Endothelial cell of umbilical vein (primary cell): Measurements from ENCODE around the gene PDCL2. TPM values are rescaled to one million over a fixed set of nuclear protein-coding genes. Genes with fewer than 3 reads are reported as not detected.

Source experiments
- BruUV-seq: library from RNA; stranded (reverse); fragments of 400-500 nt; replicated peaks from 2 replicates; lab custom pipeline; 2021; lab: Mats Ljungman, UMichigan
- CTCF ChIA-PET: fragments of 300-600, 350-600 bp; sonication (Branson Sonifier 250); formaldehyde crosslinking; loops from one replicate; lab custom pipeline; 2021; ENCODE audit warnings: antibody characterized with exemption, inconsistent platforms; lab: Charles Lee
- POLR2A ChIA-PET: fragments of 300-600, 350-600 bp; sonication (Branson Sonifier 250); formaldehyde crosslinking; loops from one replicate; lab custom pipeline; 2021; ENCODE audit warnings: antibody characterized with exemption, inconsistent platforms; lab: Charles Lee
- DNase-seq: peaks from one replicate; pipeline ENCODE4 v3.0.0-alpha.2; 2011; ENCODE audit warnings: low read depth, low spot score
- FAIRE-seq: peaks from 2 replicates; lab custom pipeline; 2011; peaks lifted over from hg19 to GRCh38; lab: Jason Lieb, UNC
- H2AFZ ChIP-seq: 2 replicates; pipeline ENCODE4 v1.6.0; 2012; ENCODE audit warnings: low read depth, low read length, control low read depth, inconsistent platforms
- H3K27ac ChIP-seq: 2 replicates; pipeline ENCODE4 v1.5.1; 2011; ENCODE audit warnings: low read depth, mild to moderate bottlenecking, control low read depth, low read length, moderate library complexity; ENCODE audit not compliant: insufficient read depth
- H3K27me3 ChIP-seq, 2 experiments: 2 replicates each; pipeline versions ENCODE4 v1.6.0 to v1.6.1; 2011; ENCODE audit warnings: low read length in 2 of 2, mixed read lengths in 1 of 2; ENCODE audit not compliant: control insufficient read depth in 2 of 2, insufficient read depth in 2 of 2
- H3K36me3 ChIP-seq, 2 experiments: 2 replicates in 1 of 2; 3 replicates in 1 of 2; pipeline ENCODE4 v1.5.1; 2011; ENCODE audit warnings: low read length in 2 of 2, mild to moderate bottlenecking in 1 of 2, moderate library complexity in 1 of 2; ENCODE audit not compliant: control insufficient read depth in 2 of 2, insufficient read depth in 2 of 2; ENCODE audit errors: extremely low read depth in 1 of 2
- H3K4me1 ChIP-seq: 3 replicates; pipeline ENCODE4 v1.5.1; 2011; ENCODE audit warnings: mild to moderate bottlenecking, low read length; ENCODE audit not compliant: control insufficient read depth, insufficient read depth; ENCODE audit errors: extremely low read depth
- H3K4me2 ChIP-seq: 2 replicates; pipeline ENCODE4 v1.6.1; 2011; ENCODE audit warnings: low read length, control low read depth, mixed read lengths; ENCODE audit not compliant: insufficient read depth
- H3K4me3 ChIP-seq, 3 experiments: fragments of 200-600 bp in 1 of 3; sonication (generic), shearing (Covaris generic) in 1 of 3; replicated peaks in 1 of 3; 2 replicates each; pipeline ENCODE4 v1.5.1; 2011 to 2016; ENCODE audit warnings: control low read depth in 3 of 3, low read length in 3 of 3, mild to moderate bottlenecking in 2 of 3, inconsistent platforms in 1 of 3, low read depth in 1 of 3, moderate library complexity in 1 of 3; ENCODE audit not compliant: insufficient read depth in 1 of 3
- H3K79me2 ChIP-seq: 2 replicates; pipeline ENCODE4 v1.6.0; 2012; ENCODE audit warnings: low read length, inconsistent platforms; ENCODE audit not compliant: control insufficient read depth, insufficient read depth
- H3K9ac ChIP-seq: replicated peaks from 2 replicates; pipeline ENCODE3; 2011; ENCODE audit warnings: low read length, control low read depth; ENCODE audit not compliant: insufficient read depth; ENCODE audit errors: extremely low read depth
- H3K9me1 ChIP-seq: replicated peaks from 3 replicates; pipeline ENCODE4 v1.6.0; 2011; ENCODE audit warnings: mild to moderate bottlenecking, low read length; ENCODE audit not compliant: control insufficient read depth, insufficient read depth; ENCODE audit errors: extremely low read depth
- H3K9me3 ChIP-seq: replicated peaks from 2 replicates; pipeline ENCODE4 v1.5.1; 2012; ENCODE audit warnings: low read length, inconsistent platforms; ENCODE audit not compliant: control insufficient read depth, insufficient read depth
- H4K20me1 ChIP-seq: replicated peaks from 2 replicates; pipeline ENCODE3; 2011; ENCODE audit warnings: mild to moderate bottlenecking, low read length; ENCODE audit not compliant: control insufficient read depth, insufficient read depth; ENCODE audit errors: extremely low read depth
- CTCF ChIP-seq, 2 donors: IDR thresholded peaks; 1 replicate in 1 of 2; 2 replicates in 1 of 2; pipeline ENCODE4 v1.5.1; 2011; ENCODE audit warnings: low read length in 2 of 2, mild to moderate bottlenecking in 2 of 2, moderate library complexity in 2 of 2, control low read depth in 1 of 2, inconsistent platforms in 1 of 2, low read depth in 1 of 2; ENCODE audit not compliant: insufficient read depth in 1 of 2; ENCODE audit errors: extremely low read depth in 1 of 2
- EZH2 ChIP-seq: IDR thresholded peaks from 2 replicates; pipeline ENCODE4 v1.6.1; 2012; ENCODE audit warnings: borderline replicate concordance, low read depth, mild to moderate bottlenecking, moderate library complexity, low read length, inconsistent platforms; ENCODE audit not compliant: severe bottlenecking
- FOS ChIP-seq: IDR thresholded peaks from 2 replicates; pipeline ENCODE4 v1.6.1; 2011; ENCODE audit warnings: mild to moderate bottlenecking, low read length, moderate library complexity, borderline replicate concordance; ENCODE audit not compliant: insufficient read depth
- GATA2 ChIP-seq: IDR thresholded peaks from 2 replicates; pipeline ENCODE4 v1.7.0; 2011; ENCODE audit warnings: low read depth, mild to moderate bottlenecking, moderate library complexity, mixed read lengths, low read length; ENCODE audit not compliant: insufficient read length, insufficient read depth
- JUN ChIP-seq: IDR thresholded peaks from 2 replicates; pipeline ENCODE4 v1.6.1; 2011; ENCODE audit warnings: borderline replicate concordance, low read depth; ENCODE audit not compliant: insufficient read length, insufficient read depth
- MAX ChIP-seq: IDR thresholded peaks from 2 replicates; pipeline ENCODE4 v1.6.1; 2011; ENCODE audit not compliant: insufficient read depth, insufficient read length
- MYC ChIP-seq: IDR thresholded peaks from one replicate; pipeline ENCODE4 v1.6.1; 2011; ENCODE audit warnings: mild to moderate bottlenecking, low read depth, low read length
- POLR2A ChIP-seq: IDR thresholded peaks from 2 replicates; pipeline ENCODE4 v1.6.1; 2012; ENCODE audit warnings: low read depth, mild to moderate bottlenecking, control low read depth, low read length
- POLR2AphosphoS5 ChIP-seq: IDR thresholded peaks from 2 replicates; pipeline ENCODE4 v1.6.1; 2012; ENCODE audit warnings: low read depth, mild to moderate bottlenecking, control low read depth, low read length, moderate library complexity; ENCODE audit not compliant: insufficient read depth
- dilution Hi-C: fragments of 300-500 bp; cut with MboI; formaldehyde crosslinking; loops from one replicate; pipeline ENCODE4 v1.15.0; 2019; ENCODE audit warnings: low sequenced_read_pairs; ENCODE audit not compliant: extremely low pct_ligation_motif_present
- intact Hi-C: fragments of 100-400 bp; cut with micrococcal nuclease; formaldehyde crosslinking; loops from one replicate; pipeline ENCODE4 v1.10.0; 2022
- polyA plus RNA-seq, 4 experiments: library from polyadenylated mRNA; depleted of rRNA in 3 of 4; stranded (reverse) in 3 of 4; unstranded in 1 of 4; fragments of >200 nt; gene quantifications; 2 replicates each; pipeline versions ENCODE4 v1.2.1 to v1.2.3, GENCODE V29; 2011 to 2012; ENCODE audit warnings: missing spikeins in 1 of 4
- total RNA-seq: library from RNA; stranded (reverse); gene quantifications from 2 replicates; pipeline ENCODE4 v1.2.3, GENCODE V29; 2021

PDCL2 gene
- total and polyA plus RNA-seq, 2 donors (not counting 3 experiments of a cell fraction or from before 2014, with no cell fraction given): not detected

- DNase-seq (no peak), FAIRE-seq (no peak)
- H4K20me1 ChIP-seq: no peaks in the 10 kb centered on the region
- H3K4me2 ChIP-seq: no peak overlapping the region
- H3K9ac ChIP-seq: no peak overlapping the region
- no peak overlapping the region for H3K27ac ChIP-seq
- H3K79me2 ChIP-seq: no peaks in the 10 kb centered on the region
- no TSS peak for BruUV-seq
- H3K4me1 ChIP-seq: no peaks in the 10 kb centered on the region
- no peaks in the 10 kb centered on the region for H3K9me3 ChIP-seq
- H3K4me3 ChIP-seq: no peak overlapping the region
- peaks cover 4 to 5% of the 10 kb centered on the region in 2 experiments for H3K27me3 ChIP-seq
- CTCF ChIA-PET: no interaction called here
- POLR2A ChIA-PET: no interaction called here
- no peak overlapping the region for H2AFZ ChIP-seq
- no peaks in the 10 kb centered on the region for H3K36me3 ChIP-seq
- TF ChIP-seq JUN: no peak
- no peak for TF ChIP-seq GATA2
- TF ChIP-seq MAX: no peak
- no peak for TF ChIP-seq EZH2
- no peaks in the 10 kb centered on the region for H3K9me1 ChIP-seq
- intact Hi-C loops: no loop called here
- dilution Hi-C loops: no loop called here
Measured at GRCh38 chr4:55568905-55569504, 23.0 kb downstream of the PDCL2 start.

- Histone ChIP-seq H3K9me3 (no peaks in the 10 kb centered on the region), H3K4me2 (no peak overlapping the region), H3K79me2 (no peaks in the 10 kb centered on the region), H2AFZ (no peak overlapping the region), H3K27ac (no peak overlapping the region), H3K27me3 (peaks cover 4 to 18% of the 10 kb centered on the region in 2 experiments), H3K36me3 (no peaks in the 10 kb centered on the region), H3K9me1 (no peaks in the 10 kb centered on the region), H3K4me3 (no peak overlapping the region), H3K9ac (no peak overlapping the region), H3K4me1 (no peaks in the 10 kb centered on the region), H4K20me1 (no peaks in the 10 kb centered on the region)
- no TSS peak for BruUV-seq
- CTCF ChIA-PET: interaction anchor here (1.3 kb wide), 1 partner anchor 7 kb away, joined by 5 read pairs; no protein-coding TSS in a partner anchor
- intact Hi-C loops (no loop called here), dilution Hi-C loops (no loop called here)
- no peak for FAIRE-seq
- TF ChIP-seq GATA2 (no peak), CTCF (IDR thresholded peaks at IDR 0.05; ENCODE audit: extremely low read depth in 1 of 2, insufficient read depth in 1 of 2, low read depth in 1 of 2, low read length in 2 of 2) (no peak), POLR2AphosphoS5 (no peak), MYC (no peak), FOS (no peak), EZH2 (no peak), JUN (no peak), POLR2A (no peak), MAX (no peak)
- POLR2A ChIA-PET: no interaction called here
- DNase-seq: no peak
Measured at GRCh38 chr4:55561889-55562288, 30.2 kb downstream of the PDCL2 start.
